Gastrocnemius medialis (tissue), 4 donors: ENCODE measurements around the gene LRP2BP. TPM values are rescaled to one million over a fixed set of nuclear protein-coding genes. Genes with fewer than 3 reads are reported as not detected.

Experiments
- ATAC-seq, 2 donors: fragments of 150-250 bp; one replicate each; pipeline ENCODE4 v1.9.1; 2016
- DNase-seq, 2 donors: peaks; one replicate each; pipeline ENCODE4 v3.0.0-alpha.2; 2019
- H3K27ac ChIP-seq, 4 donors: fragments of 200-600 bp; sonication (generic); 1 replicate in 1 of 4; 2 replicates in 3 of 4; pipeline ENCODE4 v1.5.1; 2016 to 2018; ENCODE audit warnings: mild to moderate bottlenecking in 2 of 4, moderate library complexity in 1 of 4
- H3K27me3 ChIP-seq, 3 donors: fragments of 200-600 bp; sonication (generic) in 2 of 3; 1 replicate in 1 of 3; 2 replicates in 2 of 3; pipeline versions ENCODE4 v1.5.1 to v1.6.0; 2016 to 2019; ENCODE audit warnings: mild to moderate bottlenecking in 1 of 3, moderate library complexity in 1 of 3
- H3K36me3 ChIP-seq, 2 donors: fragments of 200-600 bp; sonication (generic) in 1 of 2; one replicate each; pipeline ENCODE4 v1.5.1; 2017 to 2018
- H3K4me1 ChIP-seq, 2 donors: fragments of 200-600 bp; sonication (generic) in 1 of 2; one replicate each; pipeline ENCODE4 v1.5.1; 2016 to 2017; ENCODE audit warnings: mild to moderate bottlenecking in 2 of 2
- H3K4me3 ChIP-seq, 4 donors: fragments of 200-600 bp; sonication (generic) in 3 of 4; 1 replicate in 1 of 4; 2 replicates in 3 of 4; pipeline ENCODE4 v1.5.1; 2016 to 2019; ENCODE audit warnings: mild to moderate bottlenecking in 2 of 4
- H3K9me3 ChIP-seq, 3 donors: fragments of 200-600 bp; sonication (generic) in 2 of 3; 1 replicate in 1 of 3; 2 replicates in 2 of 3; pipeline ENCODE4 v1.5.1; 2016 to 2019
- POLR2A ChIP-seq, 2 donors: fragments of 450-650 bp; IDR thresholded peaks; one replicate each; pipeline ENCODE4 v1.6.1; 2017; ENCODE audit warnings: antibody characterized with exemption in 2 of 2, mild to moderate bottlenecking in 2 of 2, moderate library complexity in 2 of 2
- in situ Hi-C, 4 donors: fragments of 200-750 bp; cut with MboI; loops; one replicate each; pipeline versions ENCODE4 v1.15.0 to v1.8.0; 2017; ENCODE audit warnings: low sequenced_read_pairs in 4 of 4
- intact Hi-C: fragments of 100-400 bp; cut with DNase I; formaldehyde crosslinking; loops from one replicate; pipeline ENCODE4 v1.15.1; 2023; ENCODE audit warnings: low total_unique reads
- total RNA-seq, 4 donors: library from RNA; depleted of rRNA; stranded (reverse); fragments of >200 nt; gene quantifications; one replicate each; pipeline versions ENCODE4 v1.1.0 to v1.2.3, GENCODE V29; 2016
- TF ChIP-seq, protein P1 (sequence below), 5 experiments: fragments of 450-650 bp in 3 of 5; fragments of 200-600 bp in 2 of 5; sonication (generic) in 2 of 5; IDR thresholded peaks in 4 of 5; conservative IDR thresholded peaks in 1 of 5; 1 replicate in 4 of 5; 2 replicates in 1 of 5; pipeline ENCODE4 v1.5.1; 2016 to 2019; ENCODE audit warnings: antibody characterized with exemption in 5 of 5, mild to moderate bottlenecking in 3 of 5, moderate library complexity in 3 of 5

LRP2BP gene
- total RNA-seq, 4 donors from 2014 or later: 0.20 to 2.0 (median 0.51) TPM

GRCh38 chr4:185435466-185435865, 39.7 kb upstream of the LRP2BP start:
- no peaks in the 10 kb centered on the region for H3K27me3 ChIP-seq
- H3K27ac ChIP-seq: no peak overlapping the region
- H3K4me1 ChIP-seq: no peaks in the 10 kb centered on the region
- TF ChIP-seq, protein P1, sequence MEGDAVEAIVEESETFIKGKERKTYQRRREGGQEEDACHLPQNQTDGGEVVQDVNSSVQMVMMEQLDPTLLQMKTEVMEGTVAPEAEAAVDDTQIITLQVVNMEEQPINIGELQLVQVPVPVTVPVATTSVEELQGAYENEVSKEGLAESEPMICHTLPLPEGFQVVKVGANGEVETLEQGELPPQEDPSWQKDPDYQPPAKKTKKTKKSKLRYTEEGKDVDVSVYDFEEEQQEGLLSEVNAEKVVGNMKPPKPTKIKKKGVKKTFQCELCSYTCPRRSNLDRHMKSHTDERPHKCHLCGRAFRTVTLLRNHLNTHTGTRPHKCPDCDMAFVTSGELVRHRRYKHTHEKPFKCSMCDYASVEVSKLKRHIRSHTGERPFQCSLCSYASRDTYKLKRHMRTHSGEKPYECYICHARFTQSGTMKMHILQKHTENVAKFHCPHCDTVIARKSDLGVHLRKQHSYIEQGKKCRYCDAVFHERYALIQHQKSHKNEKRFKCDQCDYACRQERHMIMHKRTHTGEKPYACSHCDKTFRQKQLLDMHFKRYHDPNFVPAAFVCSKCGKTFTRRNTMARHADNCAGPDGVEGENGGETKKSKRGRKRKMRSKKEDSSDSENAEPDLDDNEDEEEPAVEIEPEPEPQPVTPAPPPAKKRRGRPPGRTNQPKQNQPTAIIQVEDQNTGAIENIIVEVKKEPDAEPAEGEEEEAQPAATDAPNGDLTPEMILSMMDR (IDR thresholded peaks at IDR 0.05 in 4 of 5, conservative IDR thresholded peaks at IDR 0.05 in 1 of 5): no peak
- no peak for TF ChIP-seq POLR2A (IDR thresholded peaks at IDR 0.05)
- in situ Hi-C loops (no loop called here), intact Hi-C loops (no loop called here)
- ATAC-seq (no peak), DNase-seq (no peak)
- H3K36me3 ChIP-seq: no peaks in the 10 kb centered on the region
- no peak overlapping the region for H3K4me3 ChIP-seq
- no peaks in the 10 kb centered on the region for H3K9me3 ChIP-seq

- Histone ChIP-seq H3K4me3 (no peak overlapping the region), H3K4me1 (peaks cover 3 to 5% of the 10 kb centered on the region in 2 donors), H3K36me3 (no peaks in the 10 kb centered on the region), H3K9me3 (no peaks in the 10 kb centered on the region), H3K27me3 (no peaks in the 10 kb centered on the region), H3K27ac (no peak overlapping the region)
- no peak for ATAC-seq
- no peak for DNase-seq
- intact Hi-C loops (no loop called here), in situ Hi-C loops (no loop called here)
- TF ChIP-seq POLR2A (IDR thresholded peaks at IDR 0.05): no peak
- TF ChIP-seq, protein P1 (IDR thresholded peaks at IDR 0.05 in 4 of 5, conservative IDR thresholded peaks at IDR 0.05 in 1 of 5): no peak
Observed at GRCh38 chr4:185429660-185430059, 33.9 kb upstream of the LRP2BP start.

- intact Hi-C loops (loop anchor here (1.0 kb wide), 1 partner anchor 167 kb away; no protein-coding TSS in a partner anchor), in situ Hi-C loops (no loop called here)
- Histone ChIP-seq H3K4me3 (no peak overlapping the region), H3K36me3 (peaks cover 0 to 2% of the 10 kb centered on the region in 2 donors), H3K27me3 (no peaks in the 10 kb centered on the region), H3K4me1 (peaks cover 18 to 21% of the 10 kb centered on the region in 2 donors), H3K9me3 (no peaks in the 10 kb centered on the region), H3K27ac (no peak overlapping the region)
- no peak for DNase-seq
- TF ChIP-seq, protein P1 (IDR thresholded peaks at IDR 0.05 in 4 of 5, conservative IDR thresholded peaks at IDR 0.05 in 1 of 5): no peak
- TF ChIP-seq POLR2A (IDR thresholded peaks at IDR 0.05): no peak
- no peak for ATAC-seq
Observed at GRCh38 chr4:185426960-185427688, 31.4 kb upstream of the LRP2BP start.

- in situ Hi-C loops (no loop called here), intact Hi-C loops (loop anchor here (1.0 kb wide), 3 partner anchors 29 to 169 kb away; partner anchors contain the start of gene ANKRD37)
- no peaks in the 10 kb centered on the region for H3K27me3 ChIP-seq
- DNase-seq: peak; percentile 72 to 84
- peaks cover 0 to 5% of the 10 kb centered on the region in 2 donors for H3K36me3 ChIP-seq
- peak within 1 kb of the TSS; percentile 65 to 95 (median 85) for H3K4me3 ChIP-seq
- TF ChIP-seq, protein P1 (IDR thresholded peaks at IDR 0.05 in 4 of 5, conservative IDR thresholded peaks at IDR 0.05 in 1 of 5): peak in 1 of 5 experiments; percentile 16
- peak; percentile 80 to 85 for TF ChIP-seq POLR2A (IDR thresholded peaks at IDR 0.05)
- H3K9me3 ChIP-seq: no peaks in the 10 kb centered on the region
- H3K4me1 ChIP-seq: peaks cover 18 to 28% of the 10 kb centered on the region in 2 donors
- peak; percentile 95 to 96 for ATAC-seq
- H3K27ac ChIP-seq: peak within 1 kb of the TSS; percentile 89 to 99 (median 94)
Observed at GRCh38 chr4:185425647-185426352, 30.1 kb upstream of the LRP2BP start, which contains the start of gene UFSP2. TSS of gene UFSP2 (minus strand) at chr4:185425964. CDS start at chr4:185425868, 96 bp downstream.
